ENCODE results near the gene LRRC75A.
"Not testable (repeated sequence)": the region's sequence is repeated elsewhere in the genome, so short reads cannot be mapped to it uniquely, and the experiment has no call there.

LRRC75A gene, protein sequence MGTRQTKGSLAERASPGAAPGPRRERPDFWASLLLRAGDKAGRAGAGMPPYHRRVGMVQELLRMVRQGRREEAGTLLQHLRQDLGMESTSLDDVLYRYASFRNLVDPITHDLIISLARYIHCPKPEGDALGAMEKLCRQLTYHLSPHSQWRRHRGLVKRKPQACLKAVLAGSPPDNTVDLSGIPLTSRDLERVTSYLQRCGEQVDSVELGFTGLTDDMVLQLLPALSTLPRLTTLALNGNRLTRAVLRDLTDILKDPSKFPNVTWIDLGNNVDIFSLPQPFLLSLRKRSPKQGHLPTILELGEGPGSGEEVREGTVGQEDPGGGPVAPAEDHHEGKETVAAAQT

DNA sequence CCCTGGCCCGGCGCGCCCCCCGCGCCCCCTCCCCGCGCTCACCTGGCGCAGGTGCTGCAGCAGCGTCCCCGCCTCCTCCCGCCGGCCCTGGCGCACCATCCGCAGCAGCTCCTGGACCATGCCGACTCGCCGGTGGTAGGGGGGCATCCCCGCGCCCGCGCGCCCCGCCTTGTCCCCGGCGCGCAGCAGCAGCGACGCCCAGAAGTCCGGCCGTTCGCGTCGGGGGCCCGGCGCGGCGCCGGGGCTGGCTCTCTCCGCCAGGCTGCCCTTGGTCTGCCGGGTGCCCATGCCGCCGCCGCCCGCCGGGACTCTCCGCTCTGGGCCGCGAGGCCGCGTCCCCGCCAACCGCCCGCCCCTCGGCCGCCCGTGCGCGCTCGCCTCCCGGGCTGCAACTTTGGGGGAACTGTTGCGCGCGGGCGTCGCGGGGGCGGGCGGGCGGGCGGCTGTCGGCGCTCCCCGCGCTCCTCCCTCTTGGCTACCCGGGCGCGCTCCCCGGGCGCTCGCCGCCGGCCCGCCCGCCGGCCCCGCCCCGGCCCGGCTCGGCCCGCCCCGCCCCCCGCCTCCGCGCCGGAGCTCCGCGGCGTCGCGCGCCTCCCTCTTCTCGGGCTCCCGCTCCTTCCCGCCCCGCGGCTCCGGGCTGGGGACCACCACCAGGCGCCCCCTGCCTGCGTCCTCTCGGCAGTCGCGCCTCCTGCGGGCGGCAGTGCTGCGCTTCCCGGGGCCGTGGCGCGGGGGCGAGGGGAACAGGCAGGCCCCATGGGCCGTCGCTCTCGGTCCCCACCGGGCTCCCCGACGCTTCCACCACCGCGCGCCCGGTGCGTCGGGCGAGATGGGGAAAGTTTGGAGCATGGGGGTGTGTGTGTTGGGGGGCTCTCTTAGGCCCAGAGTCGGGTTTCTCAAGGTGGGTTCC lies at the start of gene LRRC75A:
TSS of gene LRRC75A (minus strand) at position 491 of the 910 bp plus-strand sequence. CDS start at position 288, 203 bp downstream.
- DNase-seq = peak in 27 of 51 donors; percentile 12 to 70 (median 36)

DNA sequence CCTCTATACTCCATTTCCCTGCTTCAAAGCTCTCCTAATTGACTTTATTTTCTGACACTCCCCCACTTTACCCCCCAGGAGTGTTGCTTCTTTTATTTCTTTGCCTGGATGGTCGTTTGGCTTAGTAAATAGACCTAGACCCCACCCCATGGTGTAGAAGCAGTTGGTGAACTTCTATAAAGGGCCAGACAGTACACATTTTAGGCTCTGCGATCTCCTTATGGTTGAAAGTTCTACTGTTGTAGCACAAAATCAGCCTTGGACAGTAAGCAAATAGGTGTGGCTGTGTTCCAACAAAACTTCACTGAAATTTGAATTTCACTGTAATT lies 45.1 kb upstream of the LRRC75A start:
- DNase-seq = no peak

DNA sequence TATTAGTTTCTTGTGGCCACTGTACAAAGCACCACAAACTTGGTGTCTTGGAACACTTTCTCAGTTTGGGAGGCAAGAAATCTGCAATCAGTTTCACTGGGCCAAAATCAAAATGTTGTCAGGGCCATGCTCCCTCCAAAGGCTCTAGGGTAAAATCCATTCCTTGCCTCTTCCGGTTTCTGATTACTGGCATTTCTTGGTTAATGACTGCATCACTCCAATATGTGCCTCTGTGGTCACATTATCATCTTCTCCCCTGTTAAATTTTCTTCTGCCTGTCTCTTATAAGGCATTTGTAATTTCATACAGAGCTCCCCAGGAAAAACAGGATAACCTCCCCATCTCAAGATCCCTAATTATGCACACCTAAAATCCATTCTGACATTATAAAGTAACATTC lies 42.2 kb upstream of the LRRC75A start:
- no peak for DNase-seq

DNA sequence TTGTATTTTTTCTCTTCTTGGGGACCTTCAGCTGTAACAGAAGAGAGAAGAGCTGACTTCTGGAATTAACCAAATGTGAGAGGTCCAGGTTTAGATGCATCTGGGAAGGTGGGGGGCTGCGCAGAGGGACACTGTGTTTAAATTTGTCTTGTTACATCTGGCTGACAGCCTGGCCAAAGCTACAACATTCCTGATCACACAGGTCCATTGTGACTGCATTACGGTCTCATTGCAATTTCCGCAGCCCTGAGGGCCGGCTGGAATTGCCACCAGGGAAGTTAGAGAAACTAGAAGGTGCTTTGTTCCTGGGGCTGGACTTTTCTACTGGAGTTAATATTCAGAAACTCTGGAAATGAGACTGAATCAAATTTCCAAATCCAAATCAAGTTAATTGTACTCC lies 37.9 kb upstream of the LRRC75A start:
- DNase-seq = no peak

DNA sequence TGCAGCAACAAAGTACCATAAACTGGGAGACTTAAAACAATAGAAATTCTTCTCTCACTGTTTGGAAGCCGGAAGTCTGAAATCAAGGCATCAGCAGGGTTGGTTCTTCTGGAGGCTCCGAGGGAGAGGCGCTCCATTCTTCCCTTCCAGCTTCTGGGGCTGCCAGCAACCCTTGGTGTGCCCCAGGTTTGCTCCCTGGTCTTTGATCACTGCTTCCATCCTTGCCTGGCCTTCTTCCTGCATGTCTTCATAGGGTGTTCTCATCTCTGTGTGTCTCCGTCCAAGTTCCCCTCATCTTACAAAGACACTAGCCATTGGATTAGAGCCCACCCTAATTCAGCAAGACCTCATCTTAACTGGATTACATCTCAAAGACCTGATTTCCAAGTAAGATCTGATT lies 35.3 kb upstream of the LRRC75A start:
- DNase-seq = no peak

DNA sequence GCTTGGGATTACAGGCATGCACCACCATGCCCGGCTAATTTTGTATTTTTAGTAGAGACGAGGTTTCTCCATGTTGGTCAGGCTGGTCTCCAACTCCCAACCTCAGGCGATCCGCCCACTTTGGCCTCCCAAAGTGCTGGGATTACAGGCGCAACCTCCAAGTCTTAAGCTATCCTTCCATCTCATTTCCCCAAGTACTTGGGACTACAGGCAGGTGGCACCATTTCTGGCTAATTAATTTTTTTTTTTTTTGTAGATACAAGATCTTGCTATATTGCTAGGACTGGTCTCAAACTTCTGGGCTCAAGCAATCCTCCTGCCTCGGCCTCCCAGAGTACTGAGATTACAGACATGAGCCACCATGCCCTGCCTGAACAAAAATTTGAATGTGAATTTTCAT lies 33.6 kb upstream of the LRRC75A start:
- DNase-seq = not testable (repeated sequence)

DNA sequence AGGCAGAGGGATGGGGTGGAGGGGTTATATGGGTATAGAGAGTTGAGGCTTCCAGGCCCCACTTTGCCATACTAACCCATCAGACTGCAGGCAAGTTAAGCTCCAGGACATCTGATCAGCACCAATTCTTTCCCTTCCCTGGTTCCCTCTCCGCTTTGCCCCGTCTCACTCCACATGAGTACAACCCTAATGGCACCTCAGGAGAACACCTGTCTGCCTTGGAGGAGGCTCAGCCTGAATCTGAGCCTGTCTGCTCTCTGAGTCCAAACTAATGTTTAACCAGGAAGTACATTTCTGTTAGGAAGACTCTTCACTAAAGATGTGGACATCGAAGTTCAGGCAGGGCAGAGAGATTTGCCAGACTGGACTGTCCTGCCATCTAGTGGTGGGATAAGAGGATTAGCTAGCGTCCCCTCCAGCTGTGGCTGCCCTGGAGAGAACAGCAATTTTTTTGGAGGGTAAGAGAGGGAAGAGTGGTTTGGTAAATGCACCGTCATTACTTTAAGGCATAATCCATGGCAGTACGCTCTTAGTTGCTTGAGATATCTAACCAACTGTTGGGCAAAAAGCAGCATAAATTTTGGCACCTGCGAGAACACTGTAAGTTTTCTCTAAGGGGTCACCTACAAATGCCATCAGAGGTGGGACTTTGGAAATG lies 29.2 kb upstream of the LRRC75A start:
- DNase-seq = peak in 42 of 51 donors; percentile 11 to 81 (median 48)

DNA sequence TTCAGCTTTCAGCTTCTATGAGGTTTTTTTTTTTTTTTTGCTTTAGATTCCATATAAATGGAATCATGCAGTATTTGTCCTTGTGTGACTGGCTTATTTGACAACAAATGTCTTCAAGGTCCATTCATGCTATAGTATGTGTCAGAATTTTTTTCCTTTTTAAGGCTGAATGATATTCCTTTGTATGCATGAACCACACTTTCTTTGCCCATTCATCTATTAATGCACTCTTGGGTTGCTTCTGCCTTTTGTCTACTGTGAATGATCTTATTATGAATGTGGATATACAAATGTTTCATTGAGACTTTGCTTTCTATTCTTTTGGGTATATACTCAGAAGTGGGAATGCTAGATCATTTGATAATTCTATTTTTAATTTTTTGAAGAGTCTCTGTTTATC lies 27.0 kb upstream of the LRRC75A start:
- no peak for DNase-seq

DNA sequence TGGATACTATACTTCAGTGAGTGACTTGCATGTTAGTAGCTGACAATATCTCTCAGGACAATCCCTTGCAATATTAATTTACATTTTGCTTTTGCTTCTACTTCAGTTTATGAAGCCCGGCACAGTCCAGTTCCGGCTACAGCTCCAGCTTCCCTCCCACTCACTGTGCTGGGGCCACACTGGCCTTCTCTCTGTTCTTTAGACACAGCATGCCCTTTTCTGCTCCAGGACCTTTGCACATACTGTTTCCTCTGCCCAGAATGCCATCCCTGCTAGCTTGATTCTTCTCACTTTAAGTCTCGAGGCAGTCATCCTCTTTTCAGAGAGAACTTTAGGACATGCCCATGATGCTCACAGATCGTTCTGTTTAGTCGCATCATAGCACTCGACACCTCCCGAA lies 25.5 kb upstream of the LRRC75A start:
- DNase-seq = no peak

DNA sequence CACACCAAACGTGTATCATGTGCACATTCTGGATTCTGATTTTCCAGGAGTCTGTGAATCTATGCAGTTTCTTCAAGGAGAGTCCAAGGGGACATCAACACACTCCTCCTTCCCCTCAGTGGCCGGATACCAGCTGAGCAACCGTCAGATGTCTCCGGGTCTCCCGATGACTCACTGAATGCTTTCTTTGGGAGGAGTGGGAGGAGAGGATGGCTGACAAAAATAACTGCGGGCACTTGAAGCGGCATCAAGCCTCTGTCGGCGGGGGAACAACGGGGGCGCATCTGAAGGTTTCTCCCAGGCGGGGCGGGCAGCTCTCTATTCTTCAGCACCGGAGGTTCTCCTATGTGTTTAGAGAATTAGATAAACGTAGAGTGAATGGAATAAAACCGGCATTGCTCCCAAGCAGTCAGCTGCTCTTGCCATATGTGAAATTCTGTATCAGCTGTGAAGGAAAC lies 24.6 kb upstream of the LRRC75A start:
- DNase-seq = peak in 31 of 51 donors; percentile 4 to 81 (median 26)

DNA sequence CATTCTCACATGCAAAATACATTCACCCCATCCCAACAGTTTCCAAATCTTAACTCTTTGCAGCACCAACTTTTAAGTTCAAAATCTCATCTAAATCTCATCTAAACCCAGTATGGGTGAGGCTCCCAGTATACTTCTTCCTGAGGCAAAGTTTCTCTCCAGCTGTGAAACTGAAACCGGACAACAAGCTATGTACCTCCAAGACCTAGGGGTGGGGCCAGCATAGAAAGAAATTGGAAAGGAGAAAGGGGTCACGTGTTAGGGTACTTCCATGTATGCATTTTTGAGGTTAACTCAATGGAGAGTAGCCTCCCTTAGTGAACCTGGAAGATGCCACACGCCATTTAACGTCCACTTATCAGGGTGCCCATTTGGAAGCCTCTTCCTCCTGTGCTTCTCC lies 23.9 kb upstream of the LRRC75A start:
- no peak for DNase-seq

DNA sequence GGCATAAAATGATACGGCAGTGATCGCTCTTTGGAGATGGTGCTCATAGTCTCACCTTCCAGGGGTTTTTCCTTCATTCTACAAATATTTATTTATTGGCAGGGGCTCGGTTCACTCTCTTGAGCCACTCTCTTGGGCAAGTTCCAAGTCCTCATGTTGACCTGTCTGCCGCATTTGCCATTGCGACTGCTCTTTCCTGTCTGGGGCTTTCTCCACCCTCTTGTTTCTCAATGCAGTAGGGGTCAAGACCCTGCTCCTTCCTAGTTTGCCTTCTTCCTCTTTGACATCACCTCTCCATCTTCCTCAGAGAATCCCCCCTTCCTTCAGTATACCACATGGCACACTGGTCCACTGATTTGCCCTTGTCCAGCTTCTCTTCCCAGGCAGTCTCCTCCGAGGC lies 21.9 kb upstream of the LRRC75A start:
- no peak for DNase-seq

DNA sequence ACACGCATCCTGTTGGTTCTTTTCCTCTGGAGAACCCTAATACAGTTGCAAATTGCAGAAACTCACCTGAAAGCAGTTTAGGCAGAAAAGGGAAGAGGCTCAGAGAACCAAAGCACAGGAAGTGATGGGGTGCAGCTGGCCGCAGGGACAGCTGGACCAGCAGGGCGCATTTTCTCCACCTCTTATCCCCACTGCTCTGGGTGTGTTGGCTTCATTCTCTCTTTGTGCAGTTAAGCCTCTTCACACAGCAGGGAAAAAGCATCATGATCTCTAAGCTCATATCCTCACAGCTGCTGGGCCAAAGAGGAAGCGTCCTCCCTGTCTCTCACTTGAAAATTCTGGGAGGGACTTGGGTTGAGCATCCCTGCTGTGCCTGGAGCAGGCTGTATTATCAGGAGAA lies 20.0 kb upstream of the LRRC75A start:
- peak in 1 of 51 donors; percentile 20 for DNase-seq

DNA sequence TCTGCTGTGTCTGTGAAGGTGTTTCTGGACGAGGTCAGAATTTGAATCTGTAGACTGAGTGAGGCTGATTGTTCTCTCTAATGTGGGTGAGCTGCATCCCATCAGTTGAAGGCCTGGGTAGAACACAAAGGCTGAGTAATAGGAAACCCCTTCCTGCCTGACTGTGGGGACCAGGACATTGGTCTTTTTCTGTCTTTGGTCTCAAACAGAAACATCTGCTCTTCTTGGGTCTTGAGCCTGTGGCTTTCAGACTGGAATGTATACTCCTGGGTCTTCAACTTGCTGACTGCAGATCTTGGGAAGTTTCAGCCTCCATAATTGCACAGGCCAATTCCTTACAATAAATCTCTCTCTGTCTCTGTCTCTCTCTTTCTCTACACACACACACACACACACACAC lies 19.6 kb upstream of the LRRC75A start:
- no peak for DNase-seq

DNA sequence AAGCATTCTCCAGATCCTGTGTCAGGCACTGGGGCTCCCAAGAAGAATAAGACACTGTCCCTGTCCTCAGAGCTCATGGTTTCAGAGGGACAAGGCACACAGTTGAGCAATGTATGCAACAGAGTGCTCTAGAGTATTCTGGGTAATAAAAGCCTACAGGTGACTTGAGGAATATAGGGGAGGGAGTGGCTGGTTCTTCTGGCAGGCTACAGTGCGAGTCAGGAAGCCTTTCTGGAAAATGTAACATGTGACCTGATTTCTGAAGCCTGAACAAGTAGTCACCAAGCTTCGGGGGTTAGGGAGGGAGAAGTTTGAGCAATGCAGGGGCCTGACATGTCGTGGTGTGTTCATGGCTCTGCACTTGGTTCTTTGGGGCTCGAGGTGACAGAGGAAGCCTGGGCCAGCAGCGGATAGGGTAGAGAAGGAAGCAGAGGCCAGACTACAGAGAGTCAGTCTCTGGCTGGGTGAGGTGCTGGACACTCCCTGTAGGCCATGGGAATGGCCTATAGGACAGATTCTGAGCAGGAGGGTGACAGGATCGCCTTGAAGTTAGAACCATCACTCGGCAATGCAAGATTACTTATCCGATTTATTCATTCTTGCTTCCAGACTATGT lies 16.0 kb upstream of the LRRC75A start:
- no peak for DNase-seq

DNA sequence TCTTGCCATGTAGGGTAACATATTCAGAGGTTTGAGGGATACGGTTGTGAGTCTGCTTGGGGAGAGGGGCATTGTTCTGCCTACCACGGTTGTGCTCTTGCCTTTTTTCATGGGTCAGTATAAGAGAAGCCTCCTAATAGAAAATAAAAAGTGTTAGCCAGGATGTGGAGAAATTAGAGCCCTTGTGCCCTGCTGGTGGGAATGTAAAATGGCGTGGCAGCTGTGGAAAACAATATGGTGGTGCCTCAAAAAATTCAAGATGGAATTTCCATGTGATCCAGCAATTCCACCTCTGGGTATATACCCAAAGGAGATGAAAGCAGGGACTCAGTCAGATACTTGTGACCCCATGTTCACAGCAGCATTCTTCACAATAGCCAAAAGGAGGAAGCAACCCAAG lies 14.2 kb upstream of the LRRC75A start:
- DNase-seq = no peak

DNA sequence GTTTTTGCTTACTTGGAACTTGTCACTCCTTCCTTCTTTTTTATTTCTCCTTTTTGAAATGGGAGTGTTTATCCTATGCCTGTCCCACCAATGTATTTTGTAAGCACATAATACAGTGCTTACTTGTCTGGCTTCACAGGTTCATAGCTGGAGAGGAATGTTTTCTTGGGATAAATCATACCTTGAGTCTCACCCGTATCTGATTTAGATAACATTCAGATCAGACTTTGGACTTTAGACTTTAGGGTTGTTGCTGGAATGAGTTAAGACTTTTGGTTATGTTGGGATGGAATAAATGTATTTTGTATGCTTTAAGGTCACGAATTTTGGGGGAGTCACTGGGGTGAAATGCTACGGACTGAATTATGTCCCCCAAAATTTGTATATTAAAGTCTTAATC lies 13.0 kb upstream of the LRRC75A start:
- DNase-seq = no peak

DNA sequence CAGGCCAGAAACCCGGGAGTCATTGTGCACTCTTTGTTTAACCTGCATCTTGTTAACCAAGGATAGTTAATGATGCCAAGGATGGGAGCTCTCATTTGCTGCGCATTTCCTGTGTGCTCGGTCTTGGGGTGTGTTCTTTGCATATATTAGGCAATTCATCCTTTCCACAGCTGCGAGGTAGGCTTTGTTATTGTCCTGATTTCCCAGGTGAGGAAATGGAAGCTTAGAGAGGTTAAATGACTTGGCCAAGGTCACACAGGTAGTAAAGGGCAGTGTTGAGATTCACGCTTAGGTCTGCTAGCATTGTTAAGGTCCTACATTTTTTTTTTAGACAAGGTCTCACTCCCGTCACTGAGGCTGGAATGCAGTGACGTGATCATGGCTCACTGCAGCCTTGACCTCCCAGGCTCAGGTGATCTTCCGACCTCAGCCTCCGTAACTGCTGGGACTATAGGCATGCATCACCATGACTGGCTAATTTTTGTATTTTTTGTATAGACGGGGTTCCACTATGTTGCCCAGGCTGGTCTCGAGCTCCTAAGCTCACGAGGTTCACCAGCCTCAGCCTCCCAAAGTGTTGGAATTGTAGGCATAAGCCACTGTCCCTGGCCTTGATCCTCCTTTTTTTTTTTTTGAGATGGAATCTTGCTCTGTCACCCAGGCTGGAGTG lies 5.0 kb upstream of the LRRC75A start:
- no peak for DNase-seq

DNA sequence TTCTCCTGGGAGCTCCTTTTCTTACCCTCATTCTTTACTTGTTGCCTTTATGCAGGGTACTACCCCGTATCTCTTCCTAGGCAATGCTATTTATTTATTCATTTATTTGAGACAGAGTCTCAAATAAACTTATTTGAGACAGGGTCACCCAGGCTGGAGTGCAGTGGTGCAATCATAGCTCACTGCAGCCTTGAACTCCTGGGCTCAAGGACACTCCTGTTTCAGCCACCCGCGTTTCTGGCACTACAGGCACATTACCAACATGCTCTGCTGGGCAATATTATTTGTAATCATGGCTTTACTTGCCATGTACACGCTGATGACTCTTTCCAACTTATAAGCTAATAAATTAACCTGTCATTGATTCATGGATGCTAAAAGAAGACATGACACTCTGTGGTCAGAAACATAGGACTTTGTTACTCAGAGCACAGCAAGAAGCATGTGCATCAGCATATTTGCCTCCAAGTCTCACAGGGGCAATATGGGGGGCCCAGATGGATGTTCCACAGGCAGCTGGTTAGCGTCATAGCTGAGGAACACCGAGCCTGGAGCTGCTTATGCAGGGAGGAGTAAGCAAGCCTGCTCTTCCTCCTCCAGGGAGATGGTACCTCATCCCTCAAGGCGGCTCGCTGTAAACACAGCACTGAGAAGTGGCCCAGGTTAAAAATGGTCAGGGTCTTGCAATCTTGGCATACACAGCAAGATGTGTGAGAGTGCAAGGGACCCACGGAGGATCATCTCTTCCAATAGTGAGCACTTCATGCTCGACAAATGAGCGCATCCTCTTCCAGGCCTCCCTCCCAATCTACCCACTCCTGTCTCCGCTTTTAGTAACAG lies 4.2 kb upstream of the LRRC75A start:
- DNase-seq = no peak

DNA sequence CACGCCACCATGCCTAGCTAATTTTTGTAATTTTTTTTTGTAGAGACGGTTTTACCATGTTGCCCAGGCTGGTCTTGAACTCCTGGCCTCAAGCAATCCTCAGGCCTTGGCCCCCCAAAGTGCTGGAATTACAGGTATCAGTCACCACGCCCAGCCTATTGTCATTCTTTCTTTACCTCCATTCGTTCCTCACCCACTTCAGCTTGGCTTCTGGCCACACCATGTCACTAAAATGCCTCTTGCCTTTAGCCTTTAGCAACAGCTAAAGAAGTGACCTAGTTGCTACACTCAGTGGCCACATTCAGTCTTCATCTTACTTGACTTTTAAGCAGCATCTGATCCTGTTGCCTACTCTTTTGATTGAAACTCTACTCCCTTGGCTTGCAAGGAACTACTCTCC lies 3.6 kb upstream of the LRRC75A start:
- no peak for DNase-seq
